ENCODE measurements around the gene ABHD1. TPM values are rescaled to one million over a fixed set of nuclear protein-coding genes. Genes with fewer than 3 reads are reported as not detected.

Gene ABHD1
- total and polyA plus RNA-seq, 4 donors = 0.77 to 2.9 (median 1.6) TPM

DNA sequence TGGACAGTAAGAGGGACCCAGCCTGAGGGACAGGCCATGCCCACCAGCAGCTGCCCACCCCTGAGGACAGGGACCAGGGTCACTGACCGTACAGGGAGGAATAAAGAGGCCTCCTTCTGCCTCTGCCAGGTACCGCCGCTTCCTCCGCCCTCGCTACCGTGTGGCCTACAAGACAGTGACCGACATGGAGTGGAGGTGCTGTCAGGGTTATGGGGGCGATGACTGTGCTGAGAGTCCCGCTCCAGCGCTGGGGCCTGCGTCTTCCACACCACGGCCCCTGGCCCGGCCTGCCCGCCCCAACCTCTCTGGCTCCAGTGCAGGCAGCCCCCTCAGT, 43.0 kb upstream of the ABHD1 start:
- Histone ChIP-seq H3K4me1 (ENCODE audit: control insufficient read depth, insufficient read depth, low read length) (peaks cover 50% of the 10 kb centered on the region), H3K27me3 (ENCODE audit: control insufficient read depth, insufficient read depth, low read length) (peaks cover 2% of the 10 kb centered on the region), H3K4me3 (ENCODE audit: low read depth, low read length) (no peak overlapping the region), H3K36me3 (ENCODE audit: control insufficient read depth, insufficient read depth, low read length) (peaks cover 19% of the 10 kb centered on the region), H3K9me3 (ENCODE audit: control insufficient read depth, insufficient read depth, low read length) (no peaks in the 10 kb centered on the region), H3K27ac (ENCODE audit: low read depth, low read length) (peak overlapping the region; percentile 1)
- DNase-seq (ENCODE audit: low read depth in 4 of 6, low spot score in 6 of 6) = no peak
- 92% methylated on average over 10 of the region's 14 CpGs for WGBS (ENCODE audit: insufficient coverage)

DNA sequence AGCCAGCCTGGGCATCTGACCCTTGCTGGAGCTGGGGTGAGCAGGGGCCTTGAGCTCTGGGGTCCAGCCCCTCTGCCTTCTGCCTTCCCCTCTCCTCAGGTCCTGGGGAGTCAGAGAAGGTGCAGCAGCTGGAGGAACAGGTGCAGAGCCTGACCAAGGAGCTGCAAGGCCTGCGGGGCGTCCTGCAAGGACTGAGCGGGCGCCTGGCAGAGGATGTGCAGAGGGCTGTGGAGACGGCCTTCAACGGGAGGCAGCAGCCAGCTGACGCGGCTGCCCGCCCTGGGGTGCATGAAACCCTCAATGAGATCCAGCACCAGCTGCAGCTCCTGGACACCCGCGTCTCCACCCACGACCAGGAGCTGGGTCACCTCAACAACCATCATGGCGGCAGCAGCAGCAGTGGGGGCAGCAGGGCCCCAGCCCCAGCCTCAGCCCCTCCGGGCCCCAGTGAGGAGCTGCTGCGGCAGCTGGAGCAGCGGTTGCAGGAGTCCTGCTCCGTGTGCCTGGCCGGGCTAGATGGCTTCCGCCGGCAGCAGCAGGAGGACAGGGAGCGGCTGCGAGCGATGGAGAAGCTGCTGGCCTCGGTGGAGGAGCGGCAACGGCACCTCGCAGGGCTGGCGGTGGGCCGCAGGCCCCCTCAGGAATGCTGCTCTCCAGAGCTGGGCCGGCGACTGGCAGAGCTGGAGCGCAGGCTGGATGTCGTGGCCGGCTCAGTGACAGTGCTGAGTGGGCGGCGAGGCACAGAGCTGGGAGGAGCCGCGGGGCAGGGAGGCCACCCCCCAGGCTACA, 41.4 kb upstream of the ABHD1 start:
- no peak for DNase-seq (ENCODE audit: low read depth in 4 of 6, low spot score in 6 of 6)
- Histone ChIP-seq H3K4me1 (ENCODE audit: control insufficient read depth, insufficient read depth, low read length) (peaks cover 59% of the 10 kb centered on the region), H3K36me3 (ENCODE audit: control insufficient read depth, insufficient read depth, low read length) (peaks cover 19% of the 10 kb centered on the region), H3K4me3 (ENCODE audit: low read depth, low read length) (no peak overlapping the region), H3K9me3 (ENCODE audit: control insufficient read depth, insufficient read depth, low read length) (no peaks in the 10 kb centered on the region), H3K27me3 (ENCODE audit: control insufficient read depth, insufficient read depth, low read length) (peaks cover 2% of the 10 kb centered on the region), H3K27ac (ENCODE audit: low read depth, low read length) (no peak overlapping the region)
- WGBS (ENCODE audit: insufficient coverage) = 92% methylated on average over 38 of the region's 38 CpGs

DNA sequence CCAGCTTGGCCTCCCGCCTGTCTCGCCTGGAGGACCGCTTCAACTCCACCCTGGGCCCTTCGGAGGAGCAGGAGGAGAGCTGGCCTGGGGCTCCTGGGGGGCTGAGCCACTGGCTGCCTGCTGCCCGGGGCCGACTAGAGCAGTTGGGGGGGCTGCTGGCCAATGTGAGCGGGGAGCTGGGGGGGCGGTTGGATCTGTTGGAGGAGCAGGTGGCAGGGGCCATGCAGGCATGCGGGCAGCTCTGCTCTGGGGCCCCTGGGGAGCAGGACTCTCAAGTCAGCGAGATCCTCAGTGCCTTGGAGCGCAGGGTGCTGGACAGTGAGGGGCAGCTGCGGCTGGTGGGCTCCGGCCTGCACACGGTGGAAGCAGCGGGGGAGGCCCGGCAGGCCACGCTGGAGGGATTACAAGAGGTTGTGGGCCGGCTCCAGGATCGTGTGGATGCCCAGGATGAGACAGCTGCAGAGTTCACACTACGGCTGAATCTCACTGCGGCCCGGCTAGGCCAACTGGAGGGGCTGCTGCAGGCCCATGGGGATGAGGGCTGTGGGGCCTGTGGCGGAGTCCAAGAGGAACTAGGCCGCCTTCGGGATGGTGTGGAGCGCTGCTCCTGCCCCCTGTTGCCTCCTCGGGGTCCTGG, 40.7 kb upstream of the ABHD1 start:
- no peak overlapping the region for H3K4me3 ChIP-seq (ENCODE audit: low read depth, low read length)
- no peak overlapping the region for H3K27ac ChIP-seq (ENCODE audit: low read depth, low read length)
- H3K27me3 ChIP-seq (ENCODE audit: control insufficient read depth, insufficient read depth, low read length) = peaks cover 2% of the 10 kb centered on the region
- H3K4me1 ChIP-seq (ENCODE audit: control insufficient read depth, insufficient read depth, low read length) = peaks cover 61% of the 10 kb centered on the region
- H3K9me3 ChIP-seq (ENCODE audit: control insufficient read depth, insufficient read depth, low read length) = no peaks in the 10 kb centered on the region
- H3K36me3 ChIP-seq (ENCODE audit: control insufficient read depth, insufficient read depth, low read length) = peaks cover 19% of the 10 kb centered on the region
- 94% methylated on average over 21 of the region's 27 CpGs for WGBS (ENCODE audit: insufficient coverage)
- DNase-seq (ENCODE audit: low read depth in 4 of 6, low spot score in 6 of 6) = no peak

DNA sequence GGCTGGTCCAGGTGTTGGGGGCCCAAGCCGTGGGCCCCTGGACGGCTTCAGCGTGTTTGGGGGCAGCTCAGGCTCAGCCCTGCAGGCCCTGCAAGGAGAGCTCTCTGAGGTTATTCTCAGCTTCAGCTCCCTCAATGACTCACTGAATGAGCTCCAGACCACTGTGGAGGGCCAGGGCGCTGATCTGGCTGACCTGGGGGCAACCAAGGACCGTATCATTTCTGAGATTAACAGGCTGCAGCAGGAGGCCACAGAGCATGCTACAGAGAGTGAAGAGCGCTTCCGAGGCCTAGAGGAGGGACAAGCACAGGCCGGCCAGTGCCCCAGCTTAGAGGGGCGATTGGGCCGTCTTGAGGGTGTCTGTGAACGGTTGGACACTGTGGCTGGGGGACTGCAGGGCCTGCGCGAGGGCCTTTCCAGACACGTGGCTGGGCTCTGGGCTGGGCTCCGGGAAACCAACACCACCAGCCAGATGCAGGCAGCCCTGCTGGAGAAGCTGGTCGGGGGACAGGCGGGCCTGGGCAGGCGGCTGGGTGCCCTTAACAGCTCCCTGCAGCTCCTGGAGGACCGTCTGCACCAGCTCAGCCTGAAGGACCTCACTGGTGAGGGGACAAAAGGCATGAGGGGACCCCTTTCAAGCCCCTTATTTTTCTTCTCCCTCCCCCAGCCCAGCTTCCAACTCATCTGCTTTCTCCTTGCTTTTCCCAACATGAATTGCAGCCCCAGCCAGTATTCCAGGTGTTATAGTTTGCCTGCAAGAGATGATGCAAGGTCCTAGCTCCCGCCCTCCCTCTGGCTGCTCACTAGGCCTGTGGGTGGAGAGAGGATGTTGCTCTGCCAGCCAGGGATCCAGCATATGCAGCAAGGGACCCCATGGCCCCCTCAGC, 40.0 kb upstream of the ABHD1 start:
- WGBS (ENCODE audit: insufficient coverage) = 85% methylated on average over 19 of the region's 20 CpGs
- Histone ChIP-seq H3K27me3 (ENCODE audit: control insufficient read depth, insufficient read depth, low read length) (no peaks in the 10 kb centered on the region), H3K4me3 (ENCODE audit: low read depth, low read length) (no peak overlapping the region), H3K27ac (ENCODE audit: low read depth, low read length) (no peak overlapping the region), H3K36me3 (ENCODE audit: control insufficient read depth, insufficient read depth, low read length) (peaks cover 19% of the 10 kb centered on the region), H3K4me1 (ENCODE audit: control insufficient read depth, insufficient read depth, low read length) (peaks cover 55% of the 10 kb centered on the region), H3K9me3 (ENCODE audit: control insufficient read depth, insufficient read depth, low read length) (no peaks in the 10 kb centered on the region)
- no peak for DNase-seq (ENCODE audit: low read depth in 4 of 6, low spot score in 6 of 6)

DNA sequence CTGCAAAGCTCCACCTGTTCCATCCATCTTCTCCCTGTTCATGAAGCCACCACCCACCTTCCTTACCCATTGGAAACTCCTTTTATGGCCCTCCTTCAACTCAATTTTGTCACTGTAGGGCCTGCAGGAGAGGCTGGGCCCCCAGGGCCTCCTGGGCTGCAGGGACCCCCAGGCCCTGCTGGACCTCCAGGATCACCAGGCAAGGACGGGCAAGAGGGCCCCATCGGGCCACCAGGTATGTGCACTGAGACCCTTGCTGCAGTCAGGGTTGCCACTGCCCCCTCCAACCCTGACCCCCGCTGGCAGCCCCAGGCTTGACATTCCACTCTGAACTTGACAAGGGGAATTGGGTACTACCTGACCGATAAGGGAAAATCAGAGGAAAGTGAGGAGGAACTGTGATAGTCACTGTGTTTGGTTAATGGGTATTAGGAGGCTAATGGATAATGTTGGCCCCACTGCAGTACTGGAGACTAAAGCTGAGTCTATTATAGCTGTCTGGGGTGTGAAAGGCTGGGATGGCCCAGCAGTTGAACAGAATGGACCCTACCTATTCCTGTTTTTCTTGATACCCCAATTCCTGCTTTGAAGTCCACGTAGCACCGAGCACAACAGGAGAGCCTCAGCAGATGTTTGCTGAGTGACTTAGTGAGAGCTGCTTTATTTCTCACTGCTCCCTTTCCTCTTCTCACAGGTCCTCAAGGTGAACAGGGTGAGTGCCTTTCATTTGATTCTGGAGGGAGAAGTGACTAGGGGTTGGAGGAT, 39.1 kb upstream of the ABHD1 start:
- Histone ChIP-seq H3K27me3 (ENCODE audit: control insufficient read depth, insufficient read depth, low read length) (no peaks in the 10 kb centered on the region), H3K4me3 (ENCODE audit: low read depth, low read length) (no peak overlapping the region), H3K27ac (ENCODE audit: low read depth, low read length) (no peak overlapping the region), H3K9me3 (ENCODE audit: control insufficient read depth, insufficient read depth, low read length) (no peaks in the 10 kb centered on the region), H3K4me1 (ENCODE audit: control insufficient read depth, insufficient read depth, low read length) (peaks cover 53% of the 10 kb centered on the region), H3K36me3 (ENCODE audit: control insufficient read depth, insufficient read depth, low read length) (peaks cover 19% of the 10 kb centered on the region)
- WGBS (ENCODE audit: insufficient coverage) = 89% methylated on average over 2 of the region's 6 CpGs
- DNase-seq (ENCODE audit: low read depth in 4 of 6, low spot score in 6 of 6) = no peak

DNA sequence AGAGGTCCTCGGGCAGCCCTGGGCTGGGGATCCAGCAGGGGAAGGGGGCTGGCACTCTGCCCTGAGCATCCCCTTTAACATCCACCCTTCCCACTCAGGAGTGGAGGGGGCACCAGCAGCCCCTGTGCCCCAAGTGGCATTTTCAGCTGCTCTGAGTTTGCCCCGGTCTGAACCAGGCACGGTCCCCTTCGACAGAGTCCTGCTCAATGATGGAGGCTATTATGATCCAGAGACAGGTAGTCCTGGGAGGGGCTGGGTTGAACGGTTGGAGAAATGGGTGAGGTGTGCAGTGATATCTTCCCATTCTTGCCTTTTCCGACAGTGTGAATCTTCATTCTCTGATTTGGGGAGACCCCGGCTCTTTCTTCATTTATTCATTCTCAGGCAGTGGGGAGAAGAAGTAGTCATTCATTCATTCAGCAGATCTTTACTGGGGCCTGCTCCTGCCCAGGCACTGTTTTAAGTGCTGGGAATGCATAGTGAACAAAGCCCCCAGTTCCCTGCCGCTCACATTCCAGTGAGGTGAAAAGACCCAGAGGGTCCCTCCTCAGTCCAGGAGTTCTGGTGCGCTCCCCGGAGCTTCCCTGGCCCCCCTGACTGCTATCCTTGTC, 38.4 kb upstream of the ABHD1 start:
- peak overlapping the region; percentile 61 for H3K4me3 ChIP-seq (ENCODE audit: low read depth, low read length)
- H3K4me1 ChIP-seq (ENCODE audit: control insufficient read depth, insufficient read depth, low read length) = peaks cover 48% of the 10 kb centered on the region
- peaks cover 19% of the 10 kb centered on the region for H3K36me3 ChIP-seq (ENCODE audit: control insufficient read depth, insufficient read depth, low read length)
- H3K27me3 ChIP-seq (ENCODE audit: control insufficient read depth, insufficient read depth, low read length) = no peaks in the 10 kb centered on the region
- DNase-seq (ENCODE audit: low read depth in 4 of 6, low spot score in 6 of 6) = no peak
- H3K27ac ChIP-seq (ENCODE audit: low read depth, low read length) = peak overlapping the region; percentile 16
- no peaks in the 10 kb centered on the region for H3K9me3 ChIP-seq (ENCODE audit: control insufficient read depth, insufficient read depth, low read length)
- WGBS (ENCODE audit: insufficient coverage) = 38% methylated on average over 6 of the region's 10 CpGs

DNA sequence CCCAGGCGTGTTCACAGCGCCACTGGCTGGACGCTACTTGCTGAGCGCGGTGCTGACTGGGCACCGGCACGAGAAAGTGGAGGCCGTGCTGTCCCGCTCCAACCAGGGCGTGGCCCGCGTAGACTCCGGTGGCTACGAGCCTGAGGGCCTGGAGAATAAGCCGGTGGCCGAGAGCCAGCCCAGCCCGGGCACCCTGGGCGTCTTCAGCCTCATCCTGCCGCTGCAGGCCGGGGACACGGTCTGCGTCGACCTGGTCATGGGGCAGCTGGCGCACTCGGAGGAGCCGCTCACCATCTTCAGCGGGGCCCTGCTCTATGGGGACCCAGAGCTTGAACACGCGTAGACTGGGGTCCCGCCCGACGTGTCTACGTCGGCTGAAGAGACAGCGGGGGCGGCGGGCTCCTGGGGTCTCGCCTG, 37.9 kb upstream of the ABHD1 start:
- peak overlapping the region; percentile 86 for H3K27ac ChIP-seq (ENCODE audit: low read depth, low read length)
- DNase-seq (ENCODE audit: low read depth in 4 of 6, low spot score in 6 of 6) = peak in 2 of 6 donors; percentile 63 to 71

DNA sequence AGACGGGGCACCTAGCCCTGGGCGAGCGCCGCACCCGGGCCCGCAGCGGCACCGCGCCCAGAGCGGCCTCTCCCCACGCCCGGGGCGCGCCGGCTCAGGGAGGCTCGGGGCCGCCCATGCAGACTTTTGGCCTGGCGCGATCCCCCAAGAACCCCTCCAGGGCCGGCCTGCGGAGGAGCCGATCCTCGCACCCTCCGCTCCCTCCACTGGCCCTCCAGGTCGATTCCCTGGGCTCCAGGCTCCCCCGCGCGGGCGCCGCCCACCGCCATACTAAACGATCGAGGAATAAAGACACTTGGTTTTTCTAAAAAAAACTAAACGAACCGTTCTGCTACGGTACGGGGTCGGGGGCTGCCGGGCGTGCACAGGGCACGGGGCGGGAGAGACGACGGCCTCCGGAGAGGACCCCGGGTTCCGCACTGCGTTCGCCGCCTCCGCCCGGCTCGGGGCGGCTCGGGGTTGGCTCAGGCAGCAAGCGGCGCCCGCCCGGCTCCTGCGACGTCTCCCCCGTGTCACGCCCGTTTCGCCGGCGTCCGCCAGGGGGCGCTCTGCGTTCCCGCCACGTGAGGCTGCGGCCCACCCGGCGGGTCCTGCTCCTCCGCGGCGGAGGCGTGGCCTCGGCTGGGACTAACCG, 37.4 kb upstream of the ABHD1 start:
- H3K27me3 ChIP-seq (ENCODE audit: control insufficient read depth, insufficient read depth, low read length) = no peaks in the 10 kb centered on the region
- no peaks in the 10 kb centered on the region for H3K9me3 ChIP-seq (ENCODE audit: control insufficient read depth, insufficient read depth, low read length)
- H3K27ac ChIP-seq (ENCODE audit: low read depth, low read length) = peak overlapping the region; percentile 86
- DNase-seq (ENCODE audit: low read depth in 4 of 6, low spot score in 6 of 6) = peak; percentile 77 to 98 (median 93)
- WGBS (ENCODE audit: insufficient coverage) = under 1% methylated on average over 81 of the region's 81 CpGs
- peaks cover 19% of the 10 kb centered on the region for H3K36me3 ChIP-seq (ENCODE audit: control insufficient read depth, insufficient read depth, low read length)
- H3K4me3 ChIP-seq (ENCODE audit: low read depth, low read length) = peak overlapping the region; percentile 61
- peaks cover 37% of the 10 kb centered on the region for H3K4me1 ChIP-seq (ENCODE audit: control insufficient read depth, insufficient read depth, low read length)

More for the DNA sequence above, 37.9 kb upstream of the ABHD1 start:
- no peaks in the 10 kb centered on the region for H3K9me3 ChIP-seq (ENCODE audit: control insufficient read depth, insufficient read depth, low read length)
- H3K4me1 ChIP-seq (ENCODE audit: control insufficient read depth, insufficient read depth, low read length) = peaks cover 43% of the 10 kb centered on the region
- peak overlapping the region; percentile 61 for H3K4me3 ChIP-seq (ENCODE audit: low read depth, low read length)
- 1% methylated on average over 38 of the region's 38 CpGs for WGBS (ENCODE audit: insufficient coverage)
- peaks cover 19% of the 10 kb centered on the region for H3K36me3 ChIP-seq (ENCODE audit: control insufficient read depth, insufficient read depth, low read length)
- H3K27me3 ChIP-seq (ENCODE audit: control insufficient read depth, insufficient read depth, low read length) = no peaks in the 10 kb centered on the region

Measured in spinal cord (tissue), 10 donors.